ENCODE measurements around the gene LTO1. TPM values are rescaled to one million over a fixed set of nuclear protein-coding genes. Genes with fewer than 3 reads are reported as not detected.

Gene LTO1
- total RNA-seq, 4 donors from 2014 or later: 16.5 to 29.2 (median 19.3) TPM

DNA sequence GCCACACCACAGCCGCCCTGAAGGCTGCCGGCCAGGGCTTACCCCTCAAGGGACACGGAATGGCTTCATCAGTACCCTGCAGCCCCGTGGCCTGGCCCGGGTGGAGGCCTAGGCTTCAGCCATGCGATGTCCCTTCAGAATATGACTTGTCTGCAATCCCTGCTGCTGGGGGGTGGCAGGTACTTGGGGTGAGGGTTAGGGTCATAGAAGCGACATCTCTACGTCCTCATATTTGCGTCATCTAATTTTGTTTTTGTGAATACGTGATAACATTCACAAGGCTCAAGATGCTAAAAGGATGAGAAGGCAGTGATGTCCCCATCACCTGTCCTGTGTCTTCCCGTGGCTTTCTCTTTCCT is 27.8 kb downstream of the LTO1 start:
- WGBS, 2 donors: 81 to 90% methylated on average over 8 to 9 of the region's 11 CpGs
- peaks cover 5 to 89% (median 22%) of the 10 kb centered on the region in 3 donors for H3K36me3 ChIP-seq
- H3K4me1 ChIP-seq: peaks cover 16 to 59% (median 21%) of the 10 kb centered on the region in 3 donors
- no peak overlapping the region for H3K27ac ChIP-seq
- TF ChIP-seq POLR2A (IDR thresholded peaks at IDR 0.05): no peak
- TF ChIP-seq, protein P1, sequence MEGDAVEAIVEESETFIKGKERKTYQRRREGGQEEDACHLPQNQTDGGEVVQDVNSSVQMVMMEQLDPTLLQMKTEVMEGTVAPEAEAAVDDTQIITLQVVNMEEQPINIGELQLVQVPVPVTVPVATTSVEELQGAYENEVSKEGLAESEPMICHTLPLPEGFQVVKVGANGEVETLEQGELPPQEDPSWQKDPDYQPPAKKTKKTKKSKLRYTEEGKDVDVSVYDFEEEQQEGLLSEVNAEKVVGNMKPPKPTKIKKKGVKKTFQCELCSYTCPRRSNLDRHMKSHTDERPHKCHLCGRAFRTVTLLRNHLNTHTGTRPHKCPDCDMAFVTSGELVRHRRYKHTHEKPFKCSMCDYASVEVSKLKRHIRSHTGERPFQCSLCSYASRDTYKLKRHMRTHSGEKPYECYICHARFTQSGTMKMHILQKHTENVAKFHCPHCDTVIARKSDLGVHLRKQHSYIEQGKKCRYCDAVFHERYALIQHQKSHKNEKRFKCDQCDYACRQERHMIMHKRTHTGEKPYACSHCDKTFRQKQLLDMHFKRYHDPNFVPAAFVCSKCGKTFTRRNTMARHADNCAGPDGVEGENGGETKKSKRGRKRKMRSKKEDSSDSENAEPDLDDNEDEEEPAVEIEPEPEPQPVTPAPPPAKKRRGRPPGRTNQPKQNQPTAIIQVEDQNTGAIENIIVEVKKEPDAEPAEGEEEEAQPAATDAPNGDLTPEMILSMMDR (IDR thresholded peaks at IDR 0.05): no peak
- no peaks in the 10 kb centered on the region for H3K27me3 ChIP-seq
- intact Hi-C loops (cut with DNase I): no loop called here
- no peaks in the 10 kb centered on the region for H3K9me3 ChIP-seq
- H3K4me3 ChIP-seq: no peak overlapping the region
- DNase-seq: no peak

DNA sequence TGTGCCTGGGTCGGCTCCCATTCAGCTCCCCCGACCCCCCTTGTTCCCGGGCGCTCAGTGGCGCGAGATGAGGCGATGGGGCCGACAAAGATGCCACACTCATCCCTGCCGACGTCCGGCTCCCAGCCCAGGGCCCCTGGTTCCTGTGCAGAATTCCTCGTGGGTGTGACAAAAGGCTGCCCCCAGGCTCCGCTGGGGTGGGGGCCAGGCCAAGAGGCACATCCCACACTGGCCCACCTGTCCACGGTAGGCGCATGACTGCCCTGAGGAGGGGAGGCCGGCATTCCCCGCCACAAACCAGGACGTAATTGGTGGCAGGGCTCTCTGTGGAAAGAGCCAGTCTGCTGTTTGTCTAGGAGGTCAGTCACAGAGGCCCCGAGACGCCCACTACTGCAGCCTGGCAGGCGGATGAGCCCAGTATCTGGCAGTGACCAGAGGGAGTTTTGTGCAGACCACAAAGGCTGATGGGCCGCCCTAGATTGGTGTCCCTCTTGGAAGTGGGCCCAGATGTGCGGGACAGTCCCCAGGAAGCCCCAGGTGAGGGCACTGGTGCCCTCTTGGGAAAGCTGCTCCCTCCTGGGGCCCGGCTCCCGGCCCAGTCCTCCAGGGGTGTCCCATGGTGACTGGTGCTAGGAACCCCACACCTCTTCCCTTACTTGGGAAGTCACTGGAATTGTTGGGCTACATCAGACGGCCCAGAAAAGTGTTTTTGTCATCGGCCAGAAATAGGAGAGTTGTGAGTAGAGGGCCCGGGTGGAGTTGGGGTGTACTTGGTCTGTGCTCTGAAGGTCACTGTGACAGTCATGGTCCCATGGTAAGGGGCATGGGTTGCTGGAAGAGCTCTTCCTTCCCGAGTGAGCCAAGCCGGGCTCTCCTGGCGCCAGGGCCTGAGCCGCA is 28.4 kb downstream of the LTO1 start:
- Histone ChIP-seq H3K27ac (peak overlapping the region in 1 of 4 donors; percentile 4), H3K36me3 (peaks cover 5 to 83% (median 16%) of the 10 kb centered on the region in 3 donors), H3K4me3 (no peak overlapping the region), H3K4me1 (peaks cover 16 to 64% (median 21%) of the 10 kb centered on the region in 3 donors), H3K9me3 (no peaks in the 10 kb centered on the region), H3K27me3 (peaks cover 0 to 3% (median 0%) of the 10 kb centered on the region in 4 donors)
- no peak for DNase-seq
- intact Hi-C loops (cut with DNase I): no loop called here
- TF ChIP-seq POLR2A (IDR thresholded peaks at IDR 0.05): no peak
- WGBS, 2 donors: 88% methylated on average over 8 of the region's 32 CpGs; no CpG with 5 or more reads in 1 of the 2 donors

DNA sequence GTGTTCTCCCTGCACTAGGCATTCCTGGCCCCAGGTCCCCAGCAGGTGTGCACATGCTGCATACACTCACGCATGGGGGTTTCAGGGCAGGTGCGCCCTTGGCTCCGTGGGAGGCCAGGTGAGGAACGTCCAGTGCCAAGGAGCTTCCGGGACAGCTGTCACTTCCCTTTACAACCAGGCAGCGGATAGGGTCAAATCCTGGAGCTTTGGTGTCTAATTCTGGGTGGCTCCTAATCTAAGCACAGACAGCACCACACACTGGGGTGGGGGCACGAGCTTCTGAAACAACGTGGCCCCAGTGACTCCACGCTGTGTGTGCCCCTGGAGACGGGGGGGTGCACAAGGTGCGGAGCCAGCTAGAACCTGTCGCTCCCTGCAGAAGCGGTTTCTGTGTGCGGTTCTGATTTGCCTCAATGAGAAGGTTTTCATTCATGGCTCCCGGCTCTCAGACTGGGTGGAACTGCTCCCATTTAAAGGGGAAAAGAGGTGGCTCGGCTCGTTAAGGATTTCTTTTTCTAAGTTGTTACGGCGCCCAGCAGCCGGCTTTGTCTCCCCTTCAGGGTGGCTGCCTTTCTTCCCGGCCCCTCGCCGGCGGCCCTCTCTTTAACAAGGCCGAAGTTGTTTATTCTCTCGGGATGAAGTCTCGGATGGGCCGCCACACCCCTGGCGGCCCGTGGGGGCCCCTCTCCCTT is 29.2 kb downstream of the LTO1 start:
- 78 to 83% methylated on average over 18 to 20 of the region's 30 CpGs for WGBS, 2 donors
- no peaks in the 10 kb centered on the region for H3K9me3 ChIP-seq
- peaks cover 0 to 11% (median 0%) of the 10 kb centered on the region in 4 donors for H3K27me3 ChIP-seq
- TF ChIP-seq POLR2A (IDR thresholded peaks at IDR 0.05): no peak
- TF ChIP-seq, protein P1 (IDR thresholded peaks at IDR 0.05): no peak
- intact Hi-C loops (cut with DNase I): no loop called here
- peak overlapping the region in 1 of 4 donors; percentile 4 for H3K27ac ChIP-seq
- no peak overlapping the region for H3K4me3 ChIP-seq
- no peak for DNase-seq
- peaks cover 5 to 75% (median 14%) of the 10 kb centered on the region in 3 donors for H3K36me3 ChIP-seq
- H3K4me1 ChIP-seq: peaks cover 16 to 72% (median 27%) of the 10 kb centered on the region in 3 donors

DNA sequence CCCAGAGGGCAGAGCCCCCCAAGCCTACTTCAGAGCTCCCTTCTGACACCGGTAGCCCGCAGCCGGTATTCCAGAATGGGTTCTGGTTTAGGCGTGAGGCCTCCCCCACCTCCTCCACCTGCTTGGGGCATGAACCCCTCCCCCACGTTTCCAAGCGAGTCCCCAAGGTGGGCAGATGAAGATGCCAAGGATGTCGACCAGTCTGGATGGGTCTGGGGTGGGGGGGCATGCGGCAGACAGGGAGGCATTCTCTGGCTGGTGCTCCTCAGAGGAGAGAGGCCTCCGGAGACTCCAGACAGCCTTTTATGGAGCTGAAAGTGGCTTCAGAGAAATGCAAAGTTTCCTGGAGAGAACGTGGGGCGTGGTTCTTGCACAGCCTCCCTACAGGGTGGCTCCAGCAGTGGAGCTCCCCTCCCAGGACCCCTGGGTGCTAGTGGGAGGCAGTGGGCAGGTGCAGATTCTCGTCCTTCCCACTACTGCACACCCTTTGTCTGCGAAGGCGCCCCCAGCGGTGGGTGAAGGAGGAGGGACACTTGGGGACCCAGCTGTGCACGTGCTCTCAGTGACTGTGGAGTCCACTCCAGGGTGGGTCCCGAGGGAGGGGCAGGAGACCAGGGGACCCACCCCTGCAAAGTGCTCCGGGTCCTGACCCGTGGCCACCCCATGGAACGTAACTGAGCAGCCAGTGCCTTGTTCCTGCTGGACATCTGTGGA is 30.0 kb downstream of the LTO1 start:
- no peaks in the 10 kb centered on the region for H3K9me3 ChIP-seq
- peaks cover 5 to 67% (median 6%) of the 10 kb centered on the region in 3 donors for H3K36me3 ChIP-seq
- intact Hi-C loops (cut with DNase I): loop anchor here (5.0 kb wide), 2 partner anchors 353 to 543 kb away; partner anchors contain the start of gene MYEOV
- DNase-seq: no peak
- H3K4me3 ChIP-seq: peak overlapping the region in 2 of 4 donors; percentile 82 to 84
- TF ChIP-seq, protein P1 (IDR thresholded peaks at IDR 0.05): no peak
- TF ChIP-seq POLR2A (IDR thresholded peaks at IDR 0.05): no peak
- peaks cover 16 to 77% (median 33%) of the 10 kb centered on the region in 3 donors for H3K4me1 ChIP-seq
- peak overlapping the region in 2 of 4 donors; percentile 68 to 84 for H3K27ac ChIP-seq
- 72 to 95% methylated on average over 4 to 6 of the region's 20 CpGs for WGBS, 2 donors
- peaks cover 0 to 20% (median 0%) of the 10 kb centered on the region in 4 donors for H3K27me3 ChIP-seq

Measured in esophagus squamous epithelium (tissue), 5 donors.